Ascending aorta (tissue), 2 donors: ENCODE measurements around the gene ARHGAP30. TPM values are rescaled to one million over a fixed set of nuclear protein-coding genes. Genes with fewer than 3 reads are reported as not detected.
A peak's percentile ranks its signal among the peaks of the same experiment; 100 is the strongest.

Experiments
- DNase-seq, 2 donors: peaks; one replicate each; pipeline ENCODE4 v3.0.0-alpha.2; 2019; ENCODE audit warnings: low spot score in 2 of 2
- H3K27ac ChIP-seq, 2 donors: fragments of 200-600 bp; sonication (generic); one replicate each; pipeline ENCODE4 v1.5.1; 2016 to 2017; ENCODE audit warnings: mild to moderate bottlenecking in 1 of 2
- H3K27me3 ChIP-seq: fragments of 200-600 bp; sonication (generic); one replicate; pipeline ENCODE4 v1.5.1; 2017
- H3K36me3 ChIP-seq, 2 donors: fragments of 200-600 bp; sonication (generic); one replicate each; pipeline ENCODE4 v1.5.1; 2016
- H3K4me1 ChIP-seq, 2 donors: fragments of 200-600 bp; sonication (generic); one replicate each; pipeline ENCODE4 v1.5.1; 2016 to 2017; ENCODE audit warnings: mild to moderate bottlenecking in 1 of 2
- H3K4me3 ChIP-seq, 2 donors: fragments of 200-600 bp; sonication (generic); one replicate each; pipeline ENCODE4 v1.5.1; 2016 to 2017; ENCODE audit warnings: mild to moderate bottlenecking in 1 of 2
- H3K9me3 ChIP-seq, 2 donors: fragments of 200-600 bp; sonication (generic); one replicate each; pipeline ENCODE4 v1.5.1; 2016
- intact Hi-C: fragments of 100-400 bp; cut with DNase I; formaldehyde crosslinking; loops from one replicate; pipeline ENCODE4 v1.15.1; 2023
- total RNA-seq: library from RNA; depleted of rRNA; stranded (reverse); fragments of >200 nt; gene quantifications from one replicate; pipeline ENCODE4 v1.1.0, GENCODE V29; 2016
- TF ChIP-seq, protein P1 (sequence below), 3 experiments: fragments of 200-600 bp in 2 of 3; fragments of 450-650 bp in 1 of 3; sonication (generic) in 2 of 3; IDR thresholded peaks; one replicate each; pipeline ENCODE4 v1.5.1; 2016 to 2019; ENCODE audit warnings: antibody characterized with exemption in 3 of 3, mild to moderate bottlenecking in 1 of 3, moderate library complexity in 1 of 3

Gene ARHGAP30
- total RNA-seq, 1 donor from 2014 or later: 14.7 TPM

DNA sequence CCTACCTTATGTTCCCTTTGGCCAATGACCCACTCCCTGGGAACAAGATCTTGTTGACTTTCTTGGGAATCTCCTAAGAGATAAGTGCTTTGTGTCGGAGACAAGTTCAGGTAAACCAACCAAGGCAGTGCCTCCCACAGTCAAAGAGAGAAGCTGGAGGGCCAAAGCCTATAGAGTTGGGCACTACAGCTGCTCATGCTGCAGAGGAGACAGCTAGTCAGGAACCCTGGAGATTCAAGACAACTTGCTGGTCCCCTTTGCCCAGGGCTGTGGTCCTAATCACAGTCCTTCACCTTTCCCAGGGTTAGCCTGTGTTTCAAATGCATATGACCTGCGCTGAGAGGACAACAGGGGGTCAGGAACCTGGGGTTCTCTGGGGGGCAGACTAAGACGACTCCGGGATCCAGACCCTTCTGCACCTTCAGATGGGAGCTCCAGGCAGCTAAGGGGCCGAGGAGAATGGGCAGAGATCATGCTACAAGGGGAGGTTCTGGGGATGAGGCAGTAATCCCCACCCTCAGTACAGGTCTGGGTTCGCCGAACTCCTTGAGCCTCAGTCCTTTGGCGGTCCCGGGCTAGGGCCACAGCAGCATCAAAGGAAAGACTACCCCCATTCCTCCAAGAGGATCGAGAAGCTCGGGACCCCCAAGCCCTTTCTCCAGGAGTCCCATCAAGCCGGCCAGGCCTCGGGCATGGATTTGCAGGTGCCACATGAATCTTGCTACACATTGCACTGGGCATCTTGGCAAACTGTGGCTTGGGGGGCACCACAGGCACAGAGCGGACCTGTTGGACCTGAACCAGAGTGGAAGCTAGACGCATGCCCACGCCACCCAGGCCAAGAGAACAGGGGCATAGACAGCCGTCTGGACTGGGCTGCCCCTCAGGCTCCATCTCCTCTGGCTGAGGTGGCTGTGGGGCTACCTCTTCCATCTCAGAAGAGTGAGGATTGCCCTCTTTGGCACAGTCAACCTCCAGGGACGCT, 22.0 kb downstream of the ARHGAP30 start:
- intact Hi-C loops: loop anchor here (5.0 to 10.0 kb wide), 4 partner anchors 70 to 347 kb away; partner anchors contain the start of genes NDUFS2, NIT1, PFDN2 and PPOX
- H3K36me3 ChIP-seq: peaks cover 2% of the 10 kb centered on the region in 2 donors
- H3K4me1 ChIP-seq: peaks cover 6 to 13% of the 10 kb centered on the region in 2 donors
- H3K27me3 ChIP-seq: no peaks in the 10 kb centered on the region
- no peak for DNase-seq
- H3K4me3 ChIP-seq: no peak overlapping the region
- peak overlapping the region in 1 of 2 donors; percentile 24 for H3K27ac ChIP-seq
- TF ChIP-seq, protein P1, sequence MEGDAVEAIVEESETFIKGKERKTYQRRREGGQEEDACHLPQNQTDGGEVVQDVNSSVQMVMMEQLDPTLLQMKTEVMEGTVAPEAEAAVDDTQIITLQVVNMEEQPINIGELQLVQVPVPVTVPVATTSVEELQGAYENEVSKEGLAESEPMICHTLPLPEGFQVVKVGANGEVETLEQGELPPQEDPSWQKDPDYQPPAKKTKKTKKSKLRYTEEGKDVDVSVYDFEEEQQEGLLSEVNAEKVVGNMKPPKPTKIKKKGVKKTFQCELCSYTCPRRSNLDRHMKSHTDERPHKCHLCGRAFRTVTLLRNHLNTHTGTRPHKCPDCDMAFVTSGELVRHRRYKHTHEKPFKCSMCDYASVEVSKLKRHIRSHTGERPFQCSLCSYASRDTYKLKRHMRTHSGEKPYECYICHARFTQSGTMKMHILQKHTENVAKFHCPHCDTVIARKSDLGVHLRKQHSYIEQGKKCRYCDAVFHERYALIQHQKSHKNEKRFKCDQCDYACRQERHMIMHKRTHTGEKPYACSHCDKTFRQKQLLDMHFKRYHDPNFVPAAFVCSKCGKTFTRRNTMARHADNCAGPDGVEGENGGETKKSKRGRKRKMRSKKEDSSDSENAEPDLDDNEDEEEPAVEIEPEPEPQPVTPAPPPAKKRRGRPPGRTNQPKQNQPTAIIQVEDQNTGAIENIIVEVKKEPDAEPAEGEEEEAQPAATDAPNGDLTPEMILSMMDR (IDR thresholded peaks at IDR 0.05): no peak
- H3K9me3 ChIP-seq: no peaks in the 10 kb centered on the region

DNA sequence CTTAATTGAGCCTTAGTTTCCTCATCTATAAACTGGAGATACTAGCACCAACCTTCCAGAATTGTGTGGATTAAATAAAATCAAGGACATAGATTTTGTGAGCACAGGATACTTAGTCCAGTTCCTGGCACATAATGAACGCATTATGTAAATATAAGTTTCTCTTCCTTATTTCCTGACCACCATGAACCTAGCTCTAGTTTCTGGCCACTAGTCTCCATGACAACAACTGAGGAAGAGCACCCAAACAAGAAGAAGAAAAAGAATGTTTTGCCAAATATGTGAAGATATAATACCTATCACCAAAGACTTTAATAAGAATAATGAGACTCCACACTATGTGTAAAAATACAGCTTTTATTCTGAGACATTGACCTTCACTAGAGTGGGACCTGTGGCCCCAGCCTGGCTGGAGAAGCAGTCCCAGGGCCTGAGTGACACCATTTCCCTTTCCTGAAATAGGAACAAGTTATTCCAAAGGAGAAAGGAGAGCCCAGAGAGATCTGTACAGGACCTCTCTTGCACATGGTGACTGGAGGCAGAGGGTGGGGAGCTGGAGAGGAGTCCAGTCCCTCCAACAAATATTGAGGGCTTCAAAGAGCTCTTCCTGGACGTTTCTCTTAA, 23.0 kb downstream of the ARHGAP30 start:
- peak overlapping the region; percentile 63 to 95 for H3K4me3 ChIP-seq

DNA sequence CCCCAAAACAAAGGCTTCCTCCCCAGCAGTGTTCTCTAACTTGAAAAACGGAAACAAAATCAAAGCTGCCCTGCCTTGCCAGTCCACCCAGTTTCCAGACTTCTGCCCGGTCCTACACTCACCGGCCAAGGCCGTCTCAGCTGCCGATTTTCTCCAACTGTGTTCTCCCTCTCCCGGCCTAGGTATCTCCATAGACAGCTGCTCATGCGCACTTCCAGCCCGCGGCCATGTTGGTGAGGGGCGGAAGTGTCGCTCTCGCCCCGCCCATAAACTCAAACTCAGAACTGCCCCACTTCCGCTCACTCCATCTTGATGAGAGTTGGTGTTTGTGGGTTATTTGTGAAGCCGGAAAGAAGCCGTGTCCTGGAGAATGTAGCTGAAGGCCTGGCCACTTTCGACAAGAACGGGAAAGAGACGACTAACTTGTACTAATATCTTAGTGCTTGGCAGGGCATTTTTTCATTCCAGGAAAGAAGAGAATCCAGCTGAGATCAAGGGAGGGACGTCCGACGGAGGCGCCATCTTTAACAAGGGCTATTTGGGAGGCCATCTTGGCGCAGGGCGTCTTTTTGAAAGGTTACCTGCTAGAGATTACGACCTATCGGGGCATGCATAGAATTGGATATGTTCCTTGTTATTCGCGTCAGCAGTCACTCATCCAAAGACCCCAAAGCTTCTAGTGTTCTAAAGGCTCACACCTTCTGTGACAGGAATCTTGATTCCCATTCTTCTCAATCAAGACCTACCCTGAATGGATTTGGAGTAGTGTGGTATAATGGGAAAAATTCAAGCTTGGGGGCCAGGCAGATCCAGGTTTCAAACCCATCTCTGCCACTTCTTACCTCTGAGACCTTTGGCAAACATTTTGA, 23.7 kb downstream of the ARHGAP30 start, which contains the start of gene USF1:
Gene USF1, minus strand, starts transcription at position 242 of the 869 bp plus-strand sequence. CDS start 2,702 bp downstream, outside the sequence.
- TF ChIP-seq, protein P1 (IDR thresholded peaks at IDR 0.05): no peak
- intact Hi-C loops: loop anchor here (1.0 to 10.0 kb wide), 5 partner anchors 51 to 349 kb away; partner anchors contain the start of genes NDUFS2, NIT1, PFDN2 and PPOX
- H3K9me3 ChIP-seq: no peaks in the 10 kb centered on the region
- no peaks in the 10 kb centered on the region for H3K27me3 ChIP-seq
- H3K4me1 ChIP-seq: peaks cover 6 to 13% of the 10 kb centered on the region in 2 donors
- peak within 1 kb of the TSS; percentile 93 to 96 for H3K27ac ChIP-seq
- DNase-seq: peak; percentile 79 to 97
- H3K36me3 ChIP-seq: peaks cover 20% of the 10 kb centered on the region in 2 donors
- H3K4me3 ChIP-seq: peak within 1 kb of the TSS; percentile 63 to 95

More for the DNA sequence above, 23.0 kb downstream of the ARHGAP30 start:
- Histone ChIP-seq H3K27me3 (no peaks in the 10 kb centered on the region), H3K4me1 (peaks cover 6 to 13% of the 10 kb centered on the region in 2 donors), H3K36me3 (peaks cover 12% of the 10 kb centered on the region in 2 donors), H3K27ac (peak overlapping the region; percentile 93 to 96), H3K9me3 (no peaks in the 10 kb centered on the region)
- intact Hi-C loops: loop anchor here (1.0 to 10.0 kb wide), 5 partner anchors 51 to 348 kb away; partner anchors contain the start of genes NDUFS2, NIT1, PFDN2 and PPOX
- DNase-seq: no peak
- TF ChIP-seq, protein P1 (IDR thresholded peaks at IDR 0.05): no peak

DNA sequence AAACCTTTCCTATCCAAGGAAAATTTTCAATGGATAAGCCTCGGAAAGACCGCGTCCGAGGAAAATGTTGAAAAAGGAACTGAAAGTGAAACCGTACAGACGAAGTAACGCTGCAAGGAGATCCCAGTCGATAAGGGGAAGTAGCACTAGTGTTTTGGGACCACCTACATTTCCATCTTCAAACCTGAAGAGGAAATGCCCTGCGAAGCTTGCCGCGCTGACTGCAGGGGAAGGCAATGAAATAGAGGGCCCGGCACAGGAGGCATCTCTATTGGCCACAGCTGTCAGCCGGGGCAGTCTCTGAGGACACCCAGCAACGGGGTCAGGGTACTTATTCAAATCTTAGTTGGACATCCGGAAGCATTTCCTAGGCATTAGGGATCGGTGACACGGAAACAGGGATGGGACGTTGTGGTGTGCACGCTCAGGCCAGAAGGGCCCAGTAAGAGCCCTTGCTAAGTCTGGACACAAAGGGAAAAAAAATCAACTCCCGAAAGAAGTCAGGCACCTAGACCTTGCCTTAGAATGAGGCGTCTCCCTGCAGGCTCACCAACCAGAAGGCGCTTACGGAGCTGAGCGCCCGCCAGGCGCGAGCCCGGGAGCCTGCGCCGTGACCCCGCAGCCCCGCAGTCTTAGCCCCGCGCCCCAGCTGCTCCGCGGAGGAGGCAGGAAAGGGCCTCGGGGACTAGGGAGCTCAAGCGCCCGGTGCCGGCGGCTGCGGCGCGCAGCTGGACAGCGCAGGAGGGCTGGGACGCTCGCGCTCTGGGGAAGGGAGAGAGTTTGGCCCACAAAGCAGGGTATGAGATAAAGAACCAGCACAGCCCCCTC, 24.6 kb downstream of the ARHGAP30 start:
- peak overlapping the region; percentile 63 to 95 for H3K4me3 ChIP-seq
- TF ChIP-seq, protein P1 (IDR thresholded peaks at IDR 0.05): no peak
- no peaks in the 10 kb centered on the region for H3K27me3 ChIP-seq
- intact Hi-C loops: loop anchor here (5.0 to 10.0 kb wide), 4 partner anchors 72 to 350 kb away; partner anchors contain the start of genes NDUFS2, NIT1, PFDN2 and PPOX
- H3K27ac ChIP-seq: peak overlapping the region; percentile 93 to 96
- DNase-seq: peak in 1 of 2 donors; percentile 85
- H3K4me1 ChIP-seq: peaks cover 6 to 13% of the 10 kb centered on the region in 2 donors
- peaks cover 28% of the 10 kb centered on the region in 2 donors for H3K36me3 ChIP-seq
- no peaks in the 10 kb centered on the region for H3K9me3 ChIP-seq
